ENCODE data around the gene ZNF280A. TPM values are rescaled to one million over a fixed set of nuclear protein-coding genes. Genes with fewer than 3 reads are reported as not detected.

The ZNF280A gene
- total and polyA plus RNA-seq, 9 of the 15 experiments (the other 6 are each of a cell fraction or from before 2014, with no cell fraction given): 19.0 to 40.8 (median 28.6) TPM

DNA sequence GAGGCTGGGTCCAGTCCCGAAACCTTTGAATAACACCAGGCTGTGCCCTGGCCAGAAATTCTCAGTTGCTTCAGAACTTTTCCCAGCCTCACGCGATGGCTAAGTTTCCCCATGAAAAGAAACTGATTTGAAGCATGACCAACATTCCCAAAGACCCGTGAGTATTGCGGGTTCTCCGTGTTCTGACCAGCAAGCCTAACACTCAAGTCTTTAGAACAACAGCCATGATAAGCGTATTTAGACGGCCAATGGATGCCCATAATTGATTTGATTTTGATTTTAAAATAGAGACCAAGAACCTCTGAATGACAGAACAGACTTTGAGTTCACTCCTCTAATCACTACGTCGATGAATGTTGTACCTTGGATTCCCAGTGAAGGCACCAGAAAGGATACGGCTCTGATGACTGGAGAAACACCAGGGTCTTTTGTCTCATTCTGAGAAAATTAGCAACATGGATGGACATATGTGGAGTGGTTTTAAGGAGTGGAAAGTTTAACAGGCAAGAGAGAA lies 55.5 kb downstream of the ZNF280A start (continued):
- TF ChIP-seq, protein P1, sequence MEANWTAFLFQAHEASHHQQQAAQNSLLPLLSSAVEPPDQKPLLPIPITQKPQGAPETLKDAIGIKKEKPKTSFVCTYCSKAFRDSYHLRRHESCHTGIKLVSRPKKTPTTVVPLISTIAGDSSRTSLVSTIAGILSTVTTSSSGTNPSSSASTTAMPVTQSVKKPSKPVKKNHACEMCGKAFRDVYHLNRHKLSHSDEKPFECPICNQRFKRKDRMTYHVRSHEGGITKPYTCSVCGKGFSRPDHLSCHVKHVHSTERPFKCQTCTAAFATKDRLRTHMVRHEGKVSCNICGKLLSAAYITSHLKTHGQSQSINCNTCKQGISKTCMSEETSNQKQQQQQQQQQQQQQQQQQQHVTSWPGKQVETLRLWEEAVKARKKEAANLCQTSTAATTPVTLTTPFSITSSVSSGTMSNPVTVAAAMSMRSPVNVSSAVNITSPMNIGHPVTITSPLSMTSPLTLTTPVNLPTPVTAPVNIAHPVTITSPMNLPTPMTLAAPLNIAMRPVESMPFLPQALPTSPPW (CRISPR knock-in tag; IDR thresholded peaks at IDR 0.05): no peak
- TF ChIP-seq PML (IDR thresholded peaks at IDR 0.05; ENCODE audit: low read length) (no peak), PPARD (CRISPR knock-in tag; IDR thresholded peaks at IDR 0.05) (no peak), JUN (IDR thresholded peaks at IDR 0.05; ENCODE audit: borderline replicate concordance, low read depth, low read length) (no peak), JUN (CRISPR knock-in tag; IDR thresholded peaks at IDR 0.05; ENCODE audit: borderline replicate concordance) (0 out of 2 replicates have a peak, but pooled peaks have one; percentile 77), KLF6 (CRISPR knock-in tag; IDR thresholded peaks at IDR 0.05; ENCODE audit: borderline replicate concordance) (no peak), SMAD4 (CRISPR knock-in tag; conservative IDR thresholded peaks at IDR 0.05) (no peak), ARID2 (IDR thresholded peaks at IDR 0.05) (no peak), MEIS2 (IDR thresholded peaks at IDR 0.05; ENCODE audit: partially characterized antibody) (no peak), LARP7 (IDR thresholded peaks at IDR 0.05) (no peak), ELF1 (tag; IDR thresholded peaks at IDR 0.05) (no peak), MCM7 (IDR thresholded peaks at IDR 0.05) (no peak), FOXJ2 (tag; IDR thresholded peaks at IDR 0.05) (no peak), ZNF232 (CRISPR knock-in tag; IDR thresholded peaks at IDR 0.05) (peak; percentile 14; the same call in 1 of the 2 replicates), ZNF197 (CRISPR knock-in tag; IDR thresholded peaks at IDR 0.05; ENCODE audit: low read depth) (no peak), FOXP1 (CRISPR knock-in tag; IDR thresholded peaks at IDR 0.05) (peak; percentile 83), MAFG (tag; conservative IDR thresholded peaks at IDR 0.05) (no peak), CBX5 (IDR thresholded peaks at IDR 0.05; ENCODE audit: borderline replicate concordance, low read depth) (no peak), ZNF217 (CRISPR knock-in tag; IDR thresholded peaks at IDR 0.05) (no peak), BACH1 (tag; IDR thresholded peaks at IDR 0.05) (no peak), TAF9B (IDR thresholded peaks at IDR 0.05; ENCODE audit: partially characterized antibody) (no peak), TARDBP (IDR thresholded peaks at IDR 0.05) (no peak), NCOA4 (IDR thresholded peaks at IDR 0.05; ENCODE audit: partially characterized antibody) (no peak)
- TF ChIP-seq, protein P2, sequence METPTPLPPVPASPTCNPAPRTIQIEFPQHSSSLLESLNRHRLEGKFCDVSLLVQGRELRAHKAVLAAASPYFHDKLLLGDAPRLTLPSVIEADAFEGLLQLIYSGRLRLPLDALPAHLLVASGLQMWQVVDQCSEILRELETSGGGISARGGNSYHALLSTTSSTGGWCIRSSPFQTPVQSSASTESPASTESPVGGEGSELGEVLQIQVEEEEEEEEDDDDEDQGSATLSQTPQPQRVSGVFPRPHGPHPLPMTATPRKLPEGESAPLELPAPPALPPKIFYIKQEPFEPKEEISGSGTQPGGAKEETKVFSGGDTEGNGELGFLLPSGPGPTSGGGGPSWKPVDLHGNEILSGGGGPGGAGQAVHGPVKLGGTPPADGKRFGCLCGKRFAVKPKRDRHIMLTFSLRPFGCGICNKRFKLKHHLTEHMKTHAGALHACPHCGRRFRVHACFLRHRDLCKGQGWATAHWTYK (CRISPR knock-in tag; IDR thresholded peaks at IDR 0.05): no peak
- TF ChIP-seq, protein P3, sequence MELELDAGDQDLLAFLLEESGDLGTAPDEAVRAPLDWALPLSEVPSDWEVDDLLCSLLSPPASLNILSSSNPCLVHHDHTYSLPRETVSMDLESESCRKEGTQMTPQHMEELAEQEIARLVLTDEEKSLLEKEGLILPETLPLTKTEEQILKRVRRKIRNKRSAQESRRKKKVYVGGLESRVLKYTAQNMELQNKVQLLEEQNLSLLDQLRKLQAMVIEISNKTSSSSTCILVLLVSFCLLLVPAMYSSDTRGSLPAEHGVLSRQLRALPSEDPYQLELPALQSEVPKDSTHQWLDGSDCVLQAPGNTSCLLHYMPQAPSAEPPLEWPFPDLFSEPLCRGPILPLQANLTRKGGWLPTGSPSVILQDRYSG (tag; conservative IDR thresholded peaks at IDR 0.05; ENCODE audit: low read depth): no peak
- TF ChIP-seq, protein P4, sequence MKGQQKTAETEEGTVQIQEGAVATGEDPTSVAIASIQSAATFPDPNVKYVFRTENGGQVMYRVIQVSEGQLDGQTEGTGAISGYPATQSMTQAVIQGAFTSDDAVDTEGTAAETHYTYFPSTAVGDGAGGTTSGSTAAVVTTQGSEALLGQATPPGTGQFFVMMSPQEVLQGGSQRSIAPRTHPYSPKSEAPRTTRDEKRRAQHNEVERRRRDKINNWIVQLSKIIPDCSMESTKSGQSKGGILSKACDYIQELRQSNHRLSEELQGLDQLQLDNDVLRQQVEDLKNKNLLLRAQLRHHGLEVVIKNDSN (CRISPR knock-in tag; IDR thresholded peaks at IDR 0.05): 0 out of 2 replicates have a peak, but pooled peaks have one; percentile 5

All from K562 (cell line).